GM19452 (cell line): ENCODE measurements around the gene PDE1C.

Source experiments
- ATAC-seq: cut with Tn5 transposase; IDR thresholded peaks from one replicate; pipeline ENCODE4 v1.9.1; 2021; ENCODE audit not compliant: unreplicated experiment

The PDE1C gene

DNA sequence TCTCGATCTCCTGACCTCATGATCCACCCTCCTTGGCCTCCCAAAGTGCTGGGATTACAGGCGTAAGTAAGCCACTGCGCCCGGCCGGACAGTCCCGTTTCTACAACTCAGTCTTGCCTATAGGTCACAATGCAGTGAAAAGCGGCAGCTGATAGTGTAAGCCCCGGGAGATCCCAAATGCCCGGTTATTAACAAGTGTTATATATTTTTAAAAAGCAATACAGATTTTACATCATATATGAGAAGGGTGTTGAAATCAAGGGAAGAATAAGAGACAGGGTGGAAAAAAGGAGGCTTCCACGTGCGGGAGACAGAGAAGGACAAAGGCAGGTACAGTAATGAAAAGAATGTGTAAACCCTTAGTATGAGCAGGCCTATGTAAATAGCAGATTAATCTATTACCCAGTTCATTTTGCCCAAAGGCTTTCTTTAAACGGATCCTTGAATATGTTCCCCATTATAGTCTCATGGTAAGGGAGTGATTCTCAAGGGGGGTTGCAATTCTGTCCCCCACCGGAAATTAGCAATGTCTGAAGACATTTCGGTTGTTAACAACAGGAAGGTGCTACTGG, 170.8 kb downstream of the PDE1C start:
- no peak for ATAC-seq

DNA sequence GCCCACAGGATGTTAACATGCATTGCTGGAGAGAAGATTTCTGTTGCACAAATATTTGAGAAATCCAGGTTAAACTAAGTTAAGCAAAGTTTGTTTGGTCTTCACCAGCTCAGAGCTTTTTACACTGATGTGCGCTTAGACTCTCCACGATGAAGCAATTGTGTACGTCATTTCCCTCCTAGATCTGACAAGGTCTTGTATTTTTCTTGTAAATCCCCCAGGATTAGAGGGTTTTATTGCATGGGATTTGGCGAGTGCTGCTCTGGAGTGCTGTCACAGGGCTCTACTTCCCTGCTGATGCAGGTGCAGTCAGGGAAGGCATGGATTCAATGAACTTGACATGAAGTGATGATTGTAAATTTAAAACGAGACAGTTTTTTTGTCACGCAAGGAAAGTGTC, 173.3 kb downstream of the PDE1C start:
- no peak for ATAC-seq

DNA sequence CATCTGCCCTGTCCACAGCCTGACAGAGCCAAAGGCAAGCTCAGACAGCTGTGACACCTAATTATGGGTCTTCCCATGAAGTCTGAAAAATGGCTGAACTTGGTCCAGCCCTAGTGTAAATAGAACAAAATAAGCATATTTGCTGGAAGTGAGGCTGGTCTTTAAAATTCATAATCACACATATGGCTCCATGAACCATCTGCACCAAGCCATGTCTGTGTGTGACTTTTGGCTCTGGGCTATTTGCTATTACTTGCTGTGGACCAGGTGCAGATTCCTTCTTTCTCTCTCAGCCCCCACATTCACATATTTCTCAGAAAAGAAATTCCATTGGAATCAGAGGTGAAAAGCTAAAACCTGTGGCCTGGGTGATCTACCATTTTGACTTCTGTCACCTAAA, 175.9 kb downstream of the PDE1C start:
- ATAC-seq = no peak

DNA sequence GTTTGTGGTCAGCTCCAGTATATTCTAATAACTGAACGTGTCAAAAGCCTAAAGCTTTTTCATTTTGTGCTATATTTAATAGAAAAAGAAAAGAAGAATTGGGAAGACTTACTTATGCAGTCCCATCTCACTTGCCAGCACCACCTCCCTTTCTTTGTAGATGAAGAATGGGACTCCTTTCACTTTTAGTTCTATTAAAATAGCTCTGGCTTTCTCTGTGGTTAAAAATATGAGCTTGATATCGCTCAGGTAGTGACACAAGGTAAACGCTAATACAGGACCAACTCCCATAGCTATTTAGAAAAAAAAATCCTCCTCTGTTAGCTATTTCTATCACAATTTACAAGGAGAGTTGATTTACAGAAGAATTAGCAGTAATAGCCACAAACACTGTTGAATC, 176.8 kb downstream of the PDE1C start:
- no peak for ATAC-seq

DNA sequence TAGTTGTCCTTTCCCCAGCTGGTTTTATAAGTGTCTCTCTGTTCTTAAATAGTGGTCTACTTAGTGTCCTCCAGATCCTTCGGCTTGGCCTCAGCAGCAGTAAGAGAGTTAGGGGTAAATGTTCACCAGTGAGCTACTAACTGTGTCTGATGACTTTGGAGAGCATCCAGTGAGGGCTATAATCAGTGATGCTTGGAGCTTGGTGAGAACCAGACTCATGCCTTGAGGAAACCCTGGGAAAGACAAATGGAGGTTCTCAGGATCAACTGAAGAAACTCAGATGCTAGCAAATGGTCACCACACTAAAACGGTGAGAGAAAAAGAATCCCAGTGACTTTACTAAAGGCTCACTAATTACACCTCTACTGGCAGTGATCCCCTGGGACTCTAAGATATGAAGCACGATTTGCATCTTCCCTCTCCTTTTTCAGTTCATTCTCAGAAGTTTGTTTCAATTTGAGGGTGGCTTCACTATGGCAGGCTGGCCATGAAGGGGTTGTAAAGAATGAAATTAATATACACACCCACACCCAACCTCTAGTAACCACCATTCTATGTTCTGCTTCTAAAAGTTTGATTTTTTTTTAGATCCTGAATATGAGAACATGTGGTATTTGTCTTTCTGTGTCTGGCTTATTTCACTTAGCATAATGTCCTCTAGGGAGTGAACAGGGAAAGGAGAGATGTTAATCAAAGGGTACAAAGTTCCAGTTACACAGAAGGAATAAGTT, 177.9 kb downstream of the PDE1C start:
- ATAC-seq = peak; percentile 85

DNA sequence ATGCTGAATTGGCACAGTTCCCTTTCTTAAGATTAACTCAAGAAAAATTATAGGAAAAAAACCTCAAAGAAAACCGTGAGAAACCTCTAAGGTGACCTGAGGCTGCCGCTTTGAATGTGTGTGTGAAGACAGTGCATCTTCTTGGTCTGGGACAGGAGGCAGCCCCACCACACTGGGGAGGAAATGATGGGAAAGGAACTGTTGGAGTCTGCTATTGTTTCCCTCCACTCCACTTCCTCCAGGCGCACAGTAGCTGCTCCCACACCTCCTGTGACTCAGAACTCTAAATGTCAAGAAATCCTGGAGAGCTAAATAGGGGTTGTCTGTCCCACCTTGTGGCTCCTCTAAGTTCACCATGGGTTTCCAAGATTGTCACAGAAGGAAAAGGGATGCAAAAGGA, 179.4 kb downstream of the PDE1C start:
- ATAC-seq = no peak

DNA sequence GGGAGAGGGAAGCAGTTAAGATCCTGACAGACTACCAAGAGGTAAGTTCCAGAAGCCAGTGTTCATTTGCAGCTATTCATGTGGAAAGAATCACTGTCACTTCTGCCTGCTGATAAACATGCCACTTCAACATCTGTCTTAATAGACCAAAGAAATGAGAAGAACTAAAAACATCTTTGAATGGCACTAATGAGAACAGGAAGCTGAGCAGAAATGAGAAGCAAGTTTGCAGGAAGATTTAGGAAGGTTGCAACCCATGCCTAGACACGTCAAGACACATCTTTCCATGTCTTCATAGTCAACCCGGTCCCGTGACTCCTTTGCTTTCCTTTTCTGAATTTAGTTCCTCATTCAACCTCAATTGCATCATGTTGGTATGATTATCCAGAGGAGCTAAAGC, 180.0 kb downstream of the PDE1C start:
- no peak for ATAC-seq

DNA sequence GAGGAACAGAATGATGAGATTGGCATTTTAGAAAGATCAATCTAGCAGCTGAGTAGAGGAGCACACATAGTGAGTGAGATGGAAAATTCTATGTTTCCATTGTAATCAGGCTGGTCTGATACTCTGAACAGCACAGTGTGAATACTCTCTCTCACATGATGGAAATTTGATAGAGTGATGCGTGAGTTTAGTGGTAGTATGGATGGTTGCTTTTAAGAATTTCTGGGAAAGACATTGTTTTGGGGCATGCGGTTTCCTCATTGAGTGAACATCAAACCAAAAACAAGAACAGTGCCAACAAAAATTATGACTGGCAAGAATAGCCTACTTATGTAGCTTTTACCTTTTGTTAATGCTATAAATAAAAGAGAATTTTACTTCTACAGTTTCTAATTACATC, 183.2 kb downstream of the PDE1C start:
- ATAC-seq = no peak

DNA sequence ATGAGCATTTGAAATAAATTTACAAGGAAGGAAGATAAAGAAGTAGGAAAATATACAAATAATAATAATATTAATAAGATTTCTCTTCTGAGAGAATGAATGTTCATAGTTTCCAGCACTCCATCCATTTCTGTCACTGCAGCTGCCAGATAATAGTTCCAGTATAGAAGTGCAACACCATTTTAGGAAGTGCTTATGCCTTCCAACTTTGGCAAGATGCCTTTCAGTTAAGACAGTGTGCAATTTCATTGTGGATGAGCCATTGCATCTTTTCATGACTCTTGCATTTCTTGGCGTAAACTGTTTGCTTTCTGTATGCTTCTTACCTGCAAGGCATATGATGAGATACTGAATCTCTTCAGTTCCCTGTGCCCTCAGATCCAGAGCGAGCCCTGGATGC, 185.0 kb downstream of the PDE1C start:
- no peak for ATAC-seq

DNA sequence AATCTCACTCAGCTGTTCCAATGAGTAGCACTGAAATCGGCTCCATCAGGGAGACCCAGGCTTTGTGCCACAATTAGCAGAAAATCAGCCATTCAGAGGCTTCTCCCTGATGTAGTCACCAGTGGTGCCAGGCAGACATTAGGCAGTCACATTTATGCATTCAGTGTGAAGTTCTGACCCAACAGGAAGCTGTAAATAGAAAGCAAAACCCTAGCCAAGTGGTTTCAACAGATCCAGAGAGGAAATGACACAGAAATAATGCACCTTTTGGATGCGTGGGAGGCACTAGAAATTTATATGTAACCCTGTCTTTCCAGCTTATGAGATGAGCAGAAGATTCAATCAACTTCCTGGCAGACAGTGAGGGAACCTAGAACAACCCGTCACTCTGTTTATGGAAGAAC, 186.4 kb downstream of the PDE1C start:
- peak; percentile 88 for ATAC-seq

DNA sequence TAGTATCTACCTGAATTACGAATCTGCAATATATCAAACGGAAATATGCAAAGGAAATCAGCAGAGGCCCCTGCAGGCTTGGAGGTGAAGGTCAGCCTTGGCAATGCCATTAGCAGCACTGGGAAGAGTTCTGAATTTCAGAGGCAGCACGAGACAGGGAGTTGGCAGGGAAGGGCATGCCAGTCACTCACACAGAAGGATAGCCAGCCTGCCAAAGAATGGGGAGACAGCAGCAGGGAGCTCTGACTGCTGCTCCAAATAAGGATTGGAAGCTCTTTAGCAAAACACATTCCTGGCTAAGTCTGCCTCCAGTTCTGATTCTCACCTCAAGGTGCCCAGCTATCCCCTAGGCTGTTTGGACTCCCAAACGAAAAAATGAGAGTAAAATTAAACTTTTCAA, 188.0 kb downstream of the PDE1C start:
- no peak for ATAC-seq

DNA sequence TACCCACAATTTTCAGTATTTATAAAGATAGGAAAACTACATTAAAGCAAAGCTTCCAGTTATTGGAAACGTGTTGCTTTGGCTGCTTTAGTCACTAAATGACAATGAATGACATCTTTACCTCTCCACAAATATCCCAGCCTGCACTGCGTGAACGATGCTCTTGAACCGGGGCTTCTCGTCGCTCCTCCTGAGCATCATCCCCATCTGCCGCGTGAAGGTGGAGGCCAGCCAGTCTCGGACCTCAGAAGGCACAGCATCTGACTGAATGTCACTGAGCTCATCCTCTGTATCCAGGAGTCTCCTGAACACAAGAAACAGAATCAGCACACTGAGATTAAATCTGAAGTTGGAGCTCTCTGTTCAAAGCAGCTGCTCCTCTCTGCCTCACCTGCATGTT, 191.3 kb downstream of the PDE1C start:
- ATAC-seq = no peak

DNA sequence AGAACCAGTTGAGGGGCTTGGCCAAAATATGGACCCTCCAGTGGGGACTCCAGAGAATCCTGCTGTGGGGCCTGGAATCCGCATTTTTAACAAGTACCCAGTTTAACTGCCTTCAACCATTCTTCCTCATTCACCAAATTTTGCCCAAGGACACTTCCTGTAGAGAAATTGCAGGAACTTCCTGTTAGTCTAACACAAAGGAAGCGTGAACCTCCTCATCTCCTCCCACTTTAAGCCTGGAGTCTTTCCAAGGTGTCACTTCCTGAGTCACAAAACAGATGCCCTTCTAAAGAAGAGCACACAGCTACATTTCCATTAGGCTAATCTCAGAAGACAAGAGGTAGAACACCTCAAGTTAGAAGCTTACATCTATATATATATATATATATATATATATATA, 194.8 kb downstream of the PDE1C start:
- no peak for ATAC-seq

DNA sequence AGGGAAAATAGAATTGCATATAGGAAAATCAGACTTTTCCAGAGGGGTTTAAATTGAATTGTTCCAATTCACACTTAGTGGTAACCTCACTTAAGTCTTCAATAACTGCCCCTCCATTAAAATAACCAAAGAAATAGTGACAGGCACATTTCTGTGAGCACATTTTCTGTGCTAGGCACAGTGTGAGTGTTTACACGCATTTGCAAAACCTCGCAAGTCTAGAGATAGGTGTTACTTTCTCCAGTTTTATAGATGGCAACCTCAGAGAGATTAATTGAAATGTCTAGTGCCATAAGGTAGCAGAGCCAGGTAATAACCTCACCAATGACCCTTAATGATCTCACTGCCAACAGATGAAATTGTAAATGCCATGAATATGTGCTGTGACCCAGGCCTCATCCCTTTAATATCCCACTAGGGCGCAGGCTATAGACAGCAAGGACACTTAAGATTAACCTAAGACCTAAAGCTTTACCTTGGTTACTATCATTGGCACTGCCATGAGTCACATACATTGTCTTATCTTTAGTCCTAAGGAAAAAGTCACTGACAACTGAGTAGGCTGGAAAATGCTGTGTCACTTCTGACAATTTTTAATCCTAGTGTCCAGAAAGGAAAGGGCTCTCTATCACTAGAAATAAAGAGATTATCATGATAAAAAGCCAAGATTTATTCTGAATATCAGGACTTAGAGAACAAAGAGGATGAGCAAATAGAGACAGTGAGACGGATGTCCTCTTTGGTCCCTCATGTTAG, 195.4 kb downstream of the PDE1C start:
- no peak for ATAC-seq

DNA sequence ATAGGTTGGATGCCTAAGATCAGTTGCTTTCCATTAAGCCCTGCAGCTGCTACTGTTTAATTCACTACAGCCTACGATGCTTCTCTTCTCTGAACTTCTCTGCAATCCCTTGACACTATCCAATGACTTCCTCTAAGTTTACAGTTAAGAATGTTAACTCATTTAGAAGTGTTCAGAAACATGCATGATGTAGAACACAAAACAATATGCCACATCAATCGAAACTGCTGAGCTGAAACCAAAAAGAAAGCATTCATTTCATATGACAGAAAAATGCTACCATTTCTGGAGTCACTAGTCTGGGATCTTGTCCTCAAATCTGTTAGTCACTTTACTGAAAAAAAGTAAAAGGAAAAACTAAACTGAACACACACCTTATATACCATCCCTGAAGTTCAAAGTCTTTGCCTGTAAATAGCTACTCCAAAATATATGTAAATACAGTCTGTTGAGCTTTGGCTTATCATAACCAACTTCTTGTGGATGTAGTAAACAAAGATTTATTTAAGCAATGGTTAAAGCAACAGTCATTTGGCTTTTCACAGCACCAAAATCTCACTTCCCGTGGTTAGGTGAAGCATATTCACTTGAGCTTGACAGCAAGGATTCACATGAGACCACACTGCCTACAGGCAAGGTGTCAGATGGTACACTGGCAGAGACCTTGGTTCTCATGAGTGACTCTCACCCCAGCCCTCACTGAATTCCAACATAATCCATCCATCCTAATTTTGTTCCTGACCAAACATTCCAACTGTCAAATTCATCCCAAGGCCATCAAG, 196.2 kb downstream of the PDE1C start:
- peak; percentile 90 for ATAC-seq

DNA sequence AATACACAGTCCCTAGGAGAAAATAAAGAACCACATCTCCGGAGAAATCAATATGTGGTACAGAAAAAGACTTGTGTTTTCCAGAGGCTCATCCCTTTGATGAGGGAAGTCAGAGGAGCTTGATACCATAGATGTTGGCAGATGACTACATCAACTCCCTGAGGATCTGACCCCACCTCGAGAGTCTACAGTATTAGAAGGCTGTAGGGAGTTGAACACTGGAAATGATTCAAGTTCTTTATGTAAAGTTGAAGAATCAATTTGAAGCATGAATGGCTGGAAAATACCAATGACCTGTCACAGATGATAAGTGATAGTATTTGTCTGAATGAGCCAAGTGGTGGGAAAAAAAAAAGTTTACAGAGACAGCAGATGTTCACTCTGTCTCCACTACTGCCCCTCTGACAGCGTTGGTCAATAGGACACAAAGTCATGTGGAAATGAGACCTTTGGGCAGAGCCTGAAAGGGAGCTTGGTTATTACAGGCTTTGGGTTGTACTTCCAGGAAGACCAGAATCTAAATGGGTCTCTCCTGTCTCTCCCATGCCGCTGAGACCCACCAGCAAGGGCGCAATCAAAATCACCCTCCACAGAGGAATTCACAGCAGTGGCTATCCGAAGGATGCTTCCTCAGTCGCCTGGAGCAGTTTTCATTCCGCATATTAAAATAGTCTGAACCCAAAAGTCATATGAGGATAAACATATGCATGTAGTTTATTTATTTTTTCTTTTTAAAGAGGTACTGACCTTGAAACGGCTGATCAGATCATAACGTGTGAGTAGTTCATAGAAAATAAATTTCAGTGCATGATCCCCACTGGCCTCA, 197.4 kb downstream of the PDE1C start:
- ATAC-seq = no peak

DNA sequence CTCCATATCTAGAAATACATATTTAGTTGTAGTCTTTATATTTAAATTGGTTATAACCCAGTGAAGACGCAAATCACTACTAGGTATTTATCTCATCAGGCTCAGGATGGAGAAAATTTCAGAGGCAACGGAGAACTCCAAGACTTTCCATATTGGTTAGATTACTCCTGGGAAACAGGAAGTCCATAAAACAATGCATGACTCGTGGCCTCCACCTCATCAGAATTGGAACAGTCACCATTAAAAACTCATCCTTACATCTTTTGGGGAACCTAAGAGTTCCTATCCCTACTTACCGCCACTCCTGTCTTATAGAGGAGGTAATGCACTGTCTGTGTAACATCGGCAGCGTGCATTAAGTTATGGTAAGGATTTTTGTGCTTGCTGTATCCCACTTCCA, 205.6 kb downstream of the PDE1C start:
- ATAC-seq = no peak

DNA sequence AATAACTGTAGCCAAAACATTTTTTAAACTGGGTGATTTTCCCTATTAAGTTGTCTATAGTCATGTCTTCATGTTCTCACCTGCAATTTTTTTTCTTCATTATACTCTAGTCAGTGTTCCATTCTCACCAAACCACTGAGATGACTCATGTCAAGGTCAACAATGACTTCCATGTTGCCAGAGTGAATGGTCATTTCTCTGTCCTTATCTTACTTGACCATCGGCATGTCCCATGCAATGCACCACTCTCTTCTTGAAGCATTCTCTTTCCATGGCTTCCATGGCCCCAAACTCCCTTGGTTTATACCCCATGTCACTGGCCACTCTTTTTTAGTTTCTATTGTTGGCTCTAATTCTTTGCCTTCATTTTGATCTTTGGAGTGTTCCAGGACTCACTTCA, 209.3 kb downstream of the PDE1C start:
- ATAC-seq = no peak

DNA sequence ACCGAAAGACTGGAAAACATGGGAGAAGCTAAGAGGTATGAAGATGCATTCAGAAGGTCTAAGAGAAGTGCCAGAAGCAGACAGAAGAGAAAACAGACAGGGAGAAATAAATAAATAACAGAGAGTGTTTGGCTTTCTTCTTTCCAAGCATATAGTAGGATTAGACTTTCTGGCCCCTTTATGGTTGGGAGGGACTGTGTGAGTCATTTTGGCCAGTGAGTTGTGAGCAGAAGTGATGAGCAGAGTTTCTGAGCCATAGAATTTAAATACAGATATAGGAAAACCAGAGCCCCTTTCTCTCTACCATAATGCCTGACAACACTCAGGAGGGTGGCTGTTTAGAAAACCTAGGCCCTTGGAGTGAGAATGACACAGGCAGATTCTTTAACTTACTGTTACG, 212.2 kb downstream of the PDE1C start:
- ATAC-seq = no peak

DNA sequence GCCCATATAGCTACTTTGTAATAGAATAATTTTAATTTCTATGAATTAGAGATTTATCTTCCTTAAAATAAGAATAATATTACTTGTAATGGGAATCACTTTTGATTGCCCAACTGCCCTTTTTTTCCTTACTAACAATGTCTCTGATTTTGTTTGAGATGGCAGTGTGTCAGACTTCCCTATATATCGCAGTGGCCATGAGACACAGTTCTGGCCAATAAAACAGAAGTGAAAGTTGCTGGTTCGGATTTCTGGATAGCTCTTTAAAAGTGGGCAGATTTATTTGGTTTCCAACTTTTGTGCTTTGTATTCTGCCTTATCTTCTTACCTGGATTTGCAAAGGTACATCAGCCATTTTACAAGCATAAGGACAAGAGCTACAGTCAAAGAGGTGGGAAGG, 213.0 kb downstream of the PDE1C start:
- ATAC-seq = no peak

DNA sequence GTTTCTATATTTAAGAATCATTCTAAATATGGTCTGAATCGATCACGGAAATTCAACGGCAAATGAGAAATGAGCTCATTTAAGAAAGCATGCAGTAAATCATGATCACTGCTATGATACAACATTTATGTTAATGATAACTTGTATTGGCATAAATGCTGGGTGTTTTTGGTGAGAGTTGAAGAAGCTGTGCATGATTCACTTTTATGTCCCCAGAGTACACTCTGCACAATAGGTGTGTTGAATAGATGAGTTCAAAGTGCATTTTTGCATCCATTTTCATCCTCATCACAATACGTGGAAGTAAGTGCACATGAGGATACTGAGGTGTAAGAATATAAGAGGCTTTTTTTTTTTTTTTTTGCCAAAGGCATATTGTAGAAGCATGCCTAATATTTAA, 213.9 kb downstream of the PDE1C start:
- no peak for ATAC-seq
